ENCODE results near the gene VAMP1.

GRCh38 chr12:6463858-6464257 is 6.6 kb downstream of the VAMP1 start:
- TF ChIP-seq EZH2 (IDR thresholded peaks at IDR 0.05), result no peak
- no peak for TF ChIP-seq POLR2AphosphoS5 (IDR thresholded peaks at IDR 0.05; ENCODE audit: borderline replicate concordance, low read depth, low read length)

Data from SK-N-MC (cell line).